Left lobe of liver (tissue), 2 donors: Measurements from ENCODE around the gene FZR1. TPM values are rescaled to one million over a fixed set of nuclear protein-coding genes. Genes with fewer than 3 reads are reported as not detected.

Experiments used
- ATAC-seq: fragments of 200-7000 bp; cut with Tn5 transposase; one replicate; pipeline ENCODE4 v1.9.1; 2020; ENCODE audit warnings: mild to moderate bottlenecking, moderate library complexity
- DNase-seq: peaks from one replicate; pipeline ENCODE4 v3.0.0-alpha.2; 2020; ENCODE audit warnings: low spot score
- total RNA-seq: library from RNA; stranded (reverse); gene quantifications from one replicate; pipeline ENCODE4 v1.2.1, GENCODE V29; 2021
- donor health status: DM: no; HTN: no; CAD: no; lungs with moderate emphysema.
- donor health status: DM: no; HTN: yes; CAD: no.

FZR1 gene
- total RNA-seq, 1 donor from 2014 or later, result 27.4 TPM

- DNase-seq (no peak), ATAC-seq (peak; percentile 44)
Observed at GRCh38 chr19:3471954-3472655, 34.0 kb upstream of the FZR1 start.

GRCh38 chr19:3474010-3474409, 32.1 kb upstream of the FZR1 start:
- no peak for DNase-seq
- peak; percentile 30 for ATAC-seq

GRCh38 chr19:3474614-3475013, 31.5 kb upstream of the FZR1 start:
- ATAC-seq, result no peak
- DNase-seq, result no peak

GRCh38 chr19:3475449-3475848, 30.7 kb upstream of the FZR1 start:
- no peak for DNase-seq
- no peak for ATAC-seq

GRCh38 chr19:3476830-3477229, 29.3 kb upstream of the FZR1 start:
- ATAC-seq (no peak), DNase-seq (no peak)

GRCh38 chr19:3477506-3477905, 28.6 kb upstream of the FZR1 start:
- ATAC-seq (no peak), DNase-seq (no peak)

GRCh38 chr19:3477951-3478350, 28.2 kb upstream of the FZR1 start:
- no peak for ATAC-seq
- no peak for DNase-seq

- ATAC-seq, result no peak
- DNase-seq, result no peak
Observed at GRCh38 chr19:3478409-3479176, 27.5 kb upstream of the FZR1 start.

GRCh38 chr19:3479177-3479833, 26.8 kb upstream of the FZR1 start:
- DNase-seq (no peak), ATAC-seq (no peak)

- ATAC-seq, result no peak
- DNase-seq, result no peak
Observed at GRCh38 chr19:3479834-3480215, 26.3 kb upstream of the FZR1 start.

GRCh38 chr19:3480383-3481091, 25.6 kb upstream of the FZR1 start, which contains the start of gene SMIM24:
Gene SMIM24 (minus strand): TSS chr19:3480525. CDS start chr19:3480463, 62 bp downstream.
- DNase-seq (no peak), ATAC-seq (peak; percentile 72)

GRCh38 chr19:3481241-3482090, 24.6 kb upstream of the FZR1 start:
- ATAC-seq (no peak), DNase-seq (no peak)

GRCh38 chr19:3482507-3483225, 23.4 kb upstream of the FZR1 start:
- ATAC-seq, result no peak
- DNase-seq, result no peak

- DNase-seq (no peak), ATAC-seq (no peak)
Observed at GRCh38 chr19:3483226-3483628, 22.9 kb upstream of the FZR1 start, which contains the start of gene SMIM44. Gene SMIM44 (minus strand): TSS chr19:3483441. CDS start chr19:3483403, 38 bp downstream.

- ATAC-seq, result no peak
- DNase-seq, result no peak
Observed at GRCh38 chr19:3491396-3492119, 14.6 kb upstream of the FZR1 start.

GRCh38 chr19:3492131-3492839, 13.8 kb upstream of the FZR1 start:
- ATAC-seq, result no peak
- no peak for DNase-seq

GRCh38 chr19:3492919-3493318, 13.2 kb upstream of the FZR1 start:
- no peak for ATAC-seq
- no peak for DNase-seq

- DNase-seq, result no peak
- ATAC-seq, result no peak
Observed at GRCh38 chr19:3493651-3494050, 12.5 kb upstream of the FZR1 start.
